ENCODE results near the gene EME2.

DNA sequence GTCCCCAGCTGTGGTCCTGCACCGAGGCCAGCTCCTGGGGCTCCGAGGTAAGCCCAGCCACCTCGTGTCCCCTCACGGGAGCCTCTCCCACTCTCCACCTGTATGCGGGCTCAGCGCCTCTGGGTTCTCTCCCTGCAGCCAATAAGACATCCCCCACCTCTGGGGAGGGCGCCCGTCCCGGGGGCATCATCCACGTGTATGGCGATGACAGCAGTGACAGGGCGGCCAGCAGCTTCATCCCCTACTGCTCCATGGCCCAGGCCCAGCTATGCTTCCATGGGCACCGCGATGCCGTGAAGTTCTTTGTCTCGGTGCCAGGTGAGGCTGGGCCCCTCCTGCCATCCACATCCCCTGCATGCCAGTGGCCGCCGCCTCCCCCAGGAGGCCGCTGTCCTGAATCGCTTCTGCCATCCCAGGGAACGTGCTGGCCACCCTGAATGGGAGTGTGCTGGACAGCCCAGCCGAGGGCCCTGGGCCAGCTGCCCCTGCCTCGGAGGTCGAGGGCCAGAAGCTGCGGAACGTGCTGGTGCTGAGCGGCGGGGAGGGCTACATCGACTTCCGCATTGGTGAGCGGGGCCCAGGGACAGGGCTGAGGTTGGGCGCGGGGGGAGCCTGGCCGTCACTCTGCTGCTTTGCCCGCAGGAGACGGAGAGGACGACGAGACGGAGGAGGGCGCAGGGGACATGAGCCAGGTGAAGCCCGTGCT, 4.4 kb upstream of the EME2 start:
- TF ChIP-seq, protein P1, sequence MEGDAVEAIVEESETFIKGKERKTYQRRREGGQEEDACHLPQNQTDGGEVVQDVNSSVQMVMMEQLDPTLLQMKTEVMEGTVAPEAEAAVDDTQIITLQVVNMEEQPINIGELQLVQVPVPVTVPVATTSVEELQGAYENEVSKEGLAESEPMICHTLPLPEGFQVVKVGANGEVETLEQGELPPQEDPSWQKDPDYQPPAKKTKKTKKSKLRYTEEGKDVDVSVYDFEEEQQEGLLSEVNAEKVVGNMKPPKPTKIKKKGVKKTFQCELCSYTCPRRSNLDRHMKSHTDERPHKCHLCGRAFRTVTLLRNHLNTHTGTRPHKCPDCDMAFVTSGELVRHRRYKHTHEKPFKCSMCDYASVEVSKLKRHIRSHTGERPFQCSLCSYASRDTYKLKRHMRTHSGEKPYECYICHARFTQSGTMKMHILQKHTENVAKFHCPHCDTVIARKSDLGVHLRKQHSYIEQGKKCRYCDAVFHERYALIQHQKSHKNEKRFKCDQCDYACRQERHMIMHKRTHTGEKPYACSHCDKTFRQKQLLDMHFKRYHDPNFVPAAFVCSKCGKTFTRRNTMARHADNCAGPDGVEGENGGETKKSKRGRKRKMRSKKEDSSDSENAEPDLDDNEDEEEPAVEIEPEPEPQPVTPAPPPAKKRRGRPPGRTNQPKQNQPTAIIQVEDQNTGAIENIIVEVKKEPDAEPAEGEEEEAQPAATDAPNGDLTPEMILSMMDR (conservative IDR thresholded peaks at IDR 0.05 in 1 of 2, IDR thresholded peaks at IDR 0.05 in 1 of 2; ENCODE audit: low read depth in 1 of 2, low read length in 2 of 2): no peak
- TF ChIP-seq EZH2 (IDR thresholded peaks at IDR 0.05; ENCODE audit: low read length, missing control alignments): no peak
